Trophoblast cell (in vitro differentiated cells and primary cell): ENCODE measurements around the gene BCL7A.
"Not testable (repeated sequence)": the region's sequence is repeated elsewhere in the genome, so short reads cannot be mapped to it uniquely, and the experiment has no call there.

Experiments
- DNase-seq, 2 donors: peaks; one replicate each; pipeline ENCODE4 v3.0.0-alpha.2; 2016
- H2AFZ ChIP-seq: 2 replicates; pipeline ENCODE4 v1.6.1; 2013; ENCODE audit warnings: low read length, moderate library complexity, mild to moderate bottlenecking; ENCODE audit not compliant: insufficient read depth, poor library complexity
- H2AK5ac ChIP-seq: 2 replicates; pipeline ENCODE4 v1.6.1; 2013; ENCODE audit warnings: mild to moderate bottlenecking, low read length
- H2BK120ac ChIP-seq: 2 replicates; pipeline ENCODE4 v1.6.1; 2013; ENCODE audit warnings: low read length, mild to moderate bottlenecking, moderate library complexity; ENCODE audit not compliant: insufficient read depth, poor library complexity
- H2BK12ac ChIP-seq: 2 replicates; pipeline ENCODE4 v1.6.1; 2013; ENCODE audit warnings: mild to moderate bottlenecking, low read length, moderate library complexity
- H2BK5ac ChIP-seq: 2 replicates; pipeline ENCODE4 v1.6.1; 2013; ENCODE audit warnings: low read length, low read depth, moderate library complexity, mild to moderate bottlenecking; ENCODE audit not compliant: poor library complexity
- H3K14ac ChIP-seq: 2 replicates; pipeline ENCODE4 v1.6.1; 2013; ENCODE audit warnings: mild to moderate bottlenecking, low read length
- H3K18ac ChIP-seq: 2 replicates; pipeline ENCODE4 v1.6.1; 2013; ENCODE audit warnings: mild to moderate bottlenecking, low read length
- H3K23ac ChIP-seq: 2 replicates; pipeline ENCODE4 v1.6.1; 2013; ENCODE audit warnings: low read length
- H3K27ac ChIP-seq: 2 replicates; pipeline ENCODE4 v1.5.1; 2013; ENCODE audit warnings: low read depth, mild to moderate bottlenecking, inconsistent platforms, low read length, moderate library complexity
- H3K27me3 ChIP-seq: 2 replicates; pipeline ENCODE4 v1.6.1; 2013; ENCODE audit warnings: inconsistent platforms, mild to moderate bottlenecking, low read length, moderate library complexity; ENCODE audit not compliant: insufficient read depth
- H3K36me3 ChIP-seq, 2 experiments: 1 replicate in 1 of 2; 2 replicates in 1 of 2; pipeline ENCODE4 v1.6.1; 2013; ENCODE audit warnings: low read length in 2 of 2, mild to moderate bottlenecking in 2 of 2, moderate library complexity in 1 of 2; ENCODE audit not compliant: insufficient read depth in 2 of 2, control insufficient read depth in 1 of 2
- H3K4ac ChIP-seq: 2 replicates; pipeline ENCODE4 v1.6.1; 2013; ENCODE audit warnings: low read depth, mild to moderate bottlenecking, low read length, moderate library complexity
- H3K4me1 ChIP-seq, 2 experiments: 1 replicate in 1 of 2; 2 replicates in 1 of 2; pipeline ENCODE4 v1.6.1; 2013; ENCODE audit warnings: low read length in 2 of 2, mild to moderate bottlenecking in 2 of 2, moderate library complexity in 1 of 2; ENCODE audit not compliant: insufficient read depth in 2 of 2, control insufficient read depth in 1 of 2
- H3K4me2 ChIP-seq: 2 replicates; pipeline ENCODE4 v1.6.1; 2013; ENCODE audit warnings: inconsistent platforms, mild to moderate bottlenecking, low read length, moderate library complexity
- H3K4me3 ChIP-seq: 2 replicates; pipeline ENCODE4 v1.5.1; 2013; ENCODE audit warnings: mild to moderate bottlenecking, low read depth, low read length, inconsistent platforms
- H3K79me1 ChIP-seq: one replicate; pipeline ENCODE4 v1.6.1; 2013; ENCODE audit warnings: low read length
- H3K79me2 ChIP-seq: 2 replicates; pipeline ENCODE4 v1.6.1; 2013; ENCODE audit warnings: low read length, mild to moderate bottlenecking; ENCODE audit not compliant: control insufficient read depth, insufficient read depth, poor library complexity
- H3K9ac ChIP-seq: 2 replicates; pipeline ENCODE4 v1.6.1; 2013; ENCODE audit warnings: mild to moderate bottlenecking, low read length
- H3K9me3 ChIP-seq: 2 replicates; pipeline ENCODE4 v1.6.1; 2013; ENCODE audit warnings: low read depth, mild to moderate bottlenecking, control low read depth, inconsistent platforms, low read length; ENCODE audit not compliant: insufficient read depth
- H4K12ac ChIP-seq: 2 replicates; pipeline ENCODE4 v1.6.1; 2013; ENCODE audit warnings: low read depth, mild to moderate bottlenecking, low read length, moderate library complexity
- H4K8ac ChIP-seq: 2 replicates; pipeline ENCODE4 v1.6.1; 2013; ENCODE audit warnings: low read depth, mild to moderate bottlenecking, low read length, moderate library complexity
- H4K91ac ChIP-seq: one replicate; pipeline ENCODE4 v1.6.1; 2013; ENCODE audit warnings: low read depth, mild to moderate bottlenecking, low read length, moderate library complexity
- WGBS: extraction: QIAGEN DNeasy Blood & Tissue Kit; methylation state at CpG from one replicate; pipeline ENCODE4 v1.1.7; 2013; ENCODE audit warnings: missing lambda C conversion rate; ENCODE audit not compliant: insufficient read length, insufficient coverage; ENCODE audit errors: extremely low coverage; 5-methylcytosine and 5-hydroxymethylcytosine counted together

The BCL7A gene

GRCh38 chr12:122051231-122051876, 29.7 kb downstream of the BCL7A start:
- no peak overlapping the region for H3K14ac ChIP-seq
- no CpG with 5 or more reads among the region's 14 CpGs for WGBS
- H2BK120ac ChIP-seq, result no peak overlapping the region
- DNase-seq, result no peak
- H3K27ac ChIP-seq, result no peak overlapping the region
- H3K27me3 ChIP-seq, result no peaks in the 10 kb centered on the region
- H3K4me2 ChIP-seq, result no peak overlapping the region
- no peak overlapping the region for H4K91ac ChIP-seq
- no peak overlapping the region for H3K4ac ChIP-seq
- no peaks in the 10 kb centered on the region for H3K79me1 ChIP-seq
- H4K12ac ChIP-seq, result no peak overlapping the region
- no peak overlapping the region for H3K4me3 ChIP-seq
- H3K36me3 ChIP-seq, result peaks cover 0 to 3% of the 10 kb centered on the region in 2 experiments
- H4K8ac ChIP-seq, result no peak overlapping the region
- no peaks in the 10 kb centered on the region for H3K4me1 ChIP-seq
- no peaks in the 10 kb centered on the region for H3K9me3 ChIP-seq
- H3K18ac ChIP-seq, result no peak overlapping the region
- H2BK12ac ChIP-seq, result no peak overlapping the region
- H3K23ac ChIP-seq, result no peak overlapping the region
- H3K9ac ChIP-seq, result no peak overlapping the region
- H2AFZ ChIP-seq, result no peak overlapping the region
- H3K79me2 ChIP-seq, result no peaks in the 10 kb centered on the region
- no peak overlapping the region for H2BK5ac ChIP-seq
- no peak overlapping the region for H2AK5ac ChIP-seq

GRCh38 chr12:122052285-122052684, 30.6 kb downstream of the BCL7A start:
- Histone ChIP-seq H3K4me1 (no peaks in the 10 kb centered on the region), H3K4ac (no peak overlapping the region), H2AK5ac (no peak overlapping the region), H2BK12ac (no peak overlapping the region), H3K79me2 (no peaks in the 10 kb centered on the region), H2BK5ac (no peak overlapping the region), H3K9ac (no peak overlapping the region), H3K14ac (no peak overlapping the region), H2AFZ (no peak overlapping the region), H3K9me3 (no peaks in the 10 kb centered on the region), H3K4me3 (no peak overlapping the region), H3K36me3 (peaks cover 3 to 4% of the 10 kb centered on the region in 2 experiments), H3K18ac (no peak overlapping the region), H3K79me1 (no peaks in the 10 kb centered on the region), H3K27ac (no peak overlapping the region), H4K8ac (no peak overlapping the region), H2BK120ac (no peak overlapping the region), H3K27me3 (no peaks in the 10 kb centered on the region), H3K4me2 (no peak overlapping the region), H3K23ac (no peak overlapping the region), H4K91ac (no peak overlapping the region), H4K12ac (no peak overlapping the region)
- WGBS, result no CpG with 5 or more reads among the region's 2 CpGs
- no peak for DNase-seq

- no peak overlapping the region for H3K9ac ChIP-seq
- no peak overlapping the region for H3K27ac ChIP-seq
- H3K4me2 ChIP-seq, result no peak overlapping the region
- H3K4ac ChIP-seq, result no peak overlapping the region
- WGBS, result no CpG with 5 or more reads among the region's 27 CpGs
- H3K79me1 ChIP-seq, result no peaks in the 10 kb centered on the region
- H3K4me3 ChIP-seq, result no peak overlapping the region
- H3K79me2 ChIP-seq, result no peaks in the 10 kb centered on the region
- H4K8ac ChIP-seq, result no peak overlapping the region
- H3K18ac ChIP-seq, result no peak overlapping the region
- no peak overlapping the region for H2BK12ac ChIP-seq
- no peak overlapping the region for H3K14ac ChIP-seq
- no peak overlapping the region for H2BK120ac ChIP-seq
- no peak overlapping the region for H3K23ac ChIP-seq
- no peak overlapping the region for H2BK5ac ChIP-seq
- no peak overlapping the region for H2AFZ ChIP-seq
- H2AK5ac ChIP-seq, result no peak overlapping the region
- no peak overlapping the region for H4K91ac ChIP-seq
- no peaks in the 10 kb centered on the region for H3K27me3 ChIP-seq
- no peaks in the 10 kb centered on the region for H3K9me3 ChIP-seq
- peaks cover 6 to 8% of the 10 kb centered on the region in 2 experiments for H3K4me1 ChIP-seq
- H3K36me3 ChIP-seq, result peaks cover 3 to 4% of the 10 kb centered on the region in 2 experiments
- no peak for DNase-seq
- no peak overlapping the region for H4K12ac ChIP-seq
These were observed 33.3 kb downstream of the BCL7A start for GRCh38 chr12:122054842-122055520.

GRCh38 chr12:122056406-122056805, 34.7 kb downstream of the BCL7A start:
- H3K4me2 ChIP-seq, H2BK12ac ChIP-seq, H3K14ac ChIP-seq, H3K4me3 ChIP-seq, H3K27ac ChIP-seq, H3K79me1 ChIP-seq, H3K27me3 ChIP-seq, H2AFZ ChIP-seq, H3K18ac ChIP-seq, H3K36me3 ChIP-seq, H4K8ac ChIP-seq, H2AK5ac ChIP-seq, H2BK5ac ChIP-seq, DNase-seq, H2BK120ac ChIP-seq, H3K79me2 ChIP-seq, H3K4me1 ChIP-seq, H3K9ac ChIP-seq, H4K12ac ChIP-seq, H3K23ac ChIP-seq, H4K91ac ChIP-seq, H3K4ac ChIP-seq, H3K9me3 ChIP-seq: not testable (repeated sequence)
- no CpG with 5 or more reads among the region's 7 CpGs for WGBS
